Measurements from ENCODE around the gene SLC6A3.

- no peak for TF ChIP-seq ELF4 (CRISPR knock-in tag; IDR thresholded peaks at IDR 0.05; ENCODE audit: low read depth)
- no peak for TF ChIP-seq CTCF (IDR thresholded peaks at IDR 0.05)
- TF ChIP-seq CBFB (CRISPR knock-in tag; IDR thresholded peaks at IDR 0.05; ENCODE audit: low read depth) = no peak
- TF ChIP-seq USF2 (CRISPR knock-in tag; IDR thresholded peaks at IDR 0.05) = no peak
- TF ChIP-seq PREB (CRISPR knock-in tag; IDR thresholded peaks at IDR 0.05; ENCODE audit: borderline replicate concordance) = no peak
- no peak for TF ChIP-seq USF1 (CRISPR knock-in tag; IDR thresholded peaks at IDR 0.05)
- TF ChIP-seq EMX1 (CRISPR knock-in tag; IDR thresholded peaks at IDR 0.05) = no peak
- TF ChIP-seq SP1 (CRISPR knock-in tag; conservative IDR thresholded peaks at IDR 0.05) = no peak
Observed at GRCh38 chr5:1462358-1462757, 17.1 kb upstream of the SLC6A3 start.
